GM23248 (cell line): Measurements from ENCODE around the gene NOS1AP. TPM values are rescaled to one million over a fixed set of nuclear protein-coding genes. Genes with fewer than 3 reads are reported as not detected.

Experiments
- DNase-seq: peaks from one replicate; pipeline ENCODE4 v3.0.0-alpha.2; 2015
- H2AFZ ChIP-seq: fragments of 200-600 bp; sonication (generic); 2 replicates; pipeline ENCODE4 v1.6.1; 2016; ENCODE audit warnings: antibody characterized with exemption
- H3F3A ChIP-seq: fragments of 200-600 bp; sonication (generic); 2 replicates; pipeline ENCODE4 v1.6.1; 2016; ENCODE audit warnings: mild to moderate bottlenecking, antibody characterized with exemption, mixed run types; ENCODE audit not compliant: insufficient read depth
- H3K27ac ChIP-seq: fragments of 200-600 bp; sonication (generic); 2 replicates; pipeline ENCODE4 v1.5.1; 2016; ENCODE audit warnings: mild to moderate bottlenecking
- H3K27me3 ChIP-seq: fragments of 200-600 bp; sonication (generic); replicated peaks from 2 replicates; pipeline ENCODE4 v1.6.1; 2016; ENCODE audit warnings: mild to moderate bottlenecking; ENCODE audit not compliant: insufficient read depth
- H3K36me3 ChIP-seq: fragments of 200-600 bp; sonication (generic); 2 replicates; pipeline ENCODE4 v1.6.1; 2016; ENCODE audit warnings: low read depth, mild to moderate bottlenecking
- H3K4me1 ChIP-seq: fragments of 200-600 bp; sonication (generic); 2 replicates; pipeline ENCODE4 v1.6.1; 2016; ENCODE audit warnings: mild to moderate bottlenecking; ENCODE audit not compliant: insufficient read depth
- H3K4me2 ChIP-seq: fragments of 200-600 bp; sonication (generic); one replicate; pipeline ENCODE4 v1.6.1; 2016; ENCODE audit warnings: mild to moderate bottlenecking; ENCODE audit not compliant: unreplicated experiment
- H3K4me3 ChIP-seq: fragments of 200-600 bp; sonication (generic); 2 replicates; pipeline ENCODE4 v1.5.1; 2016; ENCODE audit warnings: mild to moderate bottlenecking
- H3K79me2 ChIP-seq: fragments of 200-600 bp; sonication (generic); 2 replicates; pipeline ENCODE4 v1.6.1; 2016; ENCODE audit warnings: mild to moderate bottlenecking; ENCODE audit not compliant: insufficient read depth
- H3K9ac ChIP-seq: fragments of 200-600 bp; sonication (generic); 2 replicates; pipeline ENCODE4 v1.6.1; 2016; ENCODE audit warnings: mild to moderate bottlenecking
- H3K9me2 ChIP-seq: fragments of 200-600 bp; sonication (generic); 2 replicates; pipeline ENCODE4 v1.6.1; 2016; ENCODE audit warnings: mixed run types, mild to moderate bottlenecking, moderate library complexity; ENCODE audit not compliant: insufficient read depth
- H3K9me3 ChIP-seq: fragments of 200-600 bp; sonication (generic); one replicate; pipeline ENCODE4 v1.6.1; 2017; ENCODE audit warnings: low read depth
- H4K20me1 ChIP-seq: fragments of 200-600 bp; sonication (generic); 2 replicates; pipeline ENCODE4 v1.6.0; 2016; ENCODE audit not compliant: insufficient read depth
- EZH2 ChIP-seq: fragments of 200-600 bp; sonication (generic); IDR thresholded peaks from 2 replicates; pipeline ENCODE4 v1.6.1; 2018; ENCODE audit warnings: antibody characterized with exemption, mild to moderate bottlenecking; ENCODE audit not compliant: insufficient read depth, poor library complexity, severe bottlenecking
- EZH2phosphoT487 ChIP-seq: fragments of 200-600 bp; sonication (generic); IDR thresholded peaks from 2 replicates; pipeline ENCODE4 v1.6.1; 2018; ENCODE audit warnings: antibody characterized with exemption, moderate library complexity, mild to moderate bottlenecking, low read depth; ENCODE audit not compliant: insufficient read depth
- WGBS, 2 experiments: methylation state at CpG; one replicate each; pipeline ENCODE4 v1.1.6; 2015 to 2017; ENCODE audit warnings: low lambda C conversion rate in 2 of 2, low coverage in 1 of 2; ENCODE audit errors: missing lambda C conversion rate in 2 of 2; 5-methylcytosine and 5-hydroxymethylcytosine counted together
- in situ Hi-C: fragments of 300-500 bp; cut with MboI; formaldehyde crosslinking; loops from 2 replicates; pipeline ENCODE4 v1.15.0; 2020
- polyA plus RNA-seq: library from polyadenylated mRNA; unstranded; fragments of >200 nt; fragmentation: Nextera tagmentation; extraction: Ambion mirVana; gene quantifications from 2 replicates; pipeline ENCODE4 v1.2.1, GENCODE V29; 2016
- total RNA-seq: library from RNA; depleted of rRNA; stranded (reverse); fragments of >200 nt; shearing (Covaris generic); gene quantifications from 2 replicates; pipeline ENCODE4 v1.2.3, GENCODE V29; 2014

NOS1AP gene
- total and polyA plus RNA-seq, 2 experiments from 2014 or later, result 0.18 TPM; not detected in 1

GRCh38 chr1:162070825-162071224, 1.3 kb downstream of the NOS1AP start:
- H4K20me1 ChIP-seq, result no peaks in the 10 kb centered on the region
- H3K4me3 ChIP-seq, result no peak overlapping the region
- in situ Hi-C loops, result no loop called here
- no peak overlapping the region for H3K27ac ChIP-seq
- no peak for TF ChIP-seq EZH2phosphoT487
- TF ChIP-seq EZH2, result no peak
- no peaks in the 10 kb centered on the region for H3F3A ChIP-seq
- H3K9ac ChIP-seq, result no peak overlapping the region
- no peaks in the 10 kb centered on the region for H3K4me1 ChIP-seq
- peaks cover 31% of the 10 kb centered on the region for H3K27me3 ChIP-seq
- no peak overlapping the region for H3K4me2 ChIP-seq
- H3K79me2 ChIP-seq, result no peaks in the 10 kb centered on the region
- H3K36me3 ChIP-seq, result no peaks in the 10 kb centered on the region
- no peaks in the 10 kb centered on the region for H3K9me2 ChIP-seq
- no peak overlapping the region for H2AFZ ChIP-seq
- WGBS, 2 experiments, result 44 to 46% methylated on average over 7 of the region's 7 CpGs
- DNase-seq, result no peak
- H3K9me3 ChIP-seq, result no peaks in the 10 kb centered on the region

DNA sequence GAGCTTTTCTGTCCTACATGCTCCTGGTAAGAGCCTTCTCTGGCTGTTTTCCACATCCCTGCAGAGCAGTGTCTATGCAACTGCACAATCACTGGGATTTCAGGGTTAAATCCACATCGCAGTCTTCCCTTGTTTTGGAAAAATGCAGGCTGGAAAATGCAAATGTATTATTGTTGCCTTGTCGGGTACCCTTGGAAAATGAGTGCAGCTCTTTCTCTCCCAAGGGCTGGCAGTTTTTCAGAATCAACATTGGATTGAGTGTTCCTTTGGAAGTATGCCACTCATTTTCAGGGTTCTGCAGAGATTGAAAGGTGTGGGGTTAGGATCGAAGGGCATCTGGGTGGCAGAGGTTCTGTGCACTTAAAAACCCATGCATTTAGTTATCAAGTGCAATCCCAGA, 3.2 kb downstream of the NOS1AP start:
- Histone ChIP-seq H3K4me2 (no peak overlapping the region), H3K4me3 (no peak overlapping the region), H2AFZ (no peak overlapping the region), H4K20me1 (no peaks in the 10 kb centered on the region), H3K9me3 (no peaks in the 10 kb centered on the region), H3F3A (no peaks in the 10 kb centered on the region), H3K9me2 (no peaks in the 10 kb centered on the region), H3K9ac (no peak overlapping the region), H3K79me2 (no peaks in the 10 kb centered on the region), H3K36me3 (no peaks in the 10 kb centered on the region), H3K4me1 (no peaks in the 10 kb centered on the region), H3K27me3 (peaks cover 27% of the 10 kb centered on the region), H3K27ac (no peak overlapping the region)
- in situ Hi-C loops, result no loop called here
- TF ChIP-seq EZH2phosphoT487, result no peak
- no peak for TF ChIP-seq EZH2
- 47% methylated on average over 3 of the region's 3 CpGs for WGBS, 2 experiments
- DNase-seq, result no peak

- no peak overlapping the region for H3K27ac ChIP-seq
- H2AFZ ChIP-seq, result no peak overlapping the region
- no peak for TF ChIP-seq EZH2
- no peak for TF ChIP-seq EZH2phosphoT487
- no peak for DNase-seq
- no peaks in the 10 kb centered on the region for H3K9me2 ChIP-seq
- H3F3A ChIP-seq, result no peaks in the 10 kb centered on the region
- no peak overlapping the region for H3K4me3 ChIP-seq
- WGBS, 2 experiments, result 41 to 44% methylated on average over 4 of the region's 4 CpGs
- H3K27me3 ChIP-seq, result peaks cover 16% of the 10 kb centered on the region
- no peaks in the 10 kb centered on the region for H3K36me3 ChIP-seq
- H3K79me2 ChIP-seq, result no peaks in the 10 kb centered on the region
- no peak overlapping the region for H3K9ac ChIP-seq
- no peaks in the 10 kb centered on the region for H3K9me3 ChIP-seq
- no peaks in the 10 kb centered on the region for H3K4me1 ChIP-seq
- in situ Hi-C loops, result no loop called here
- no peak overlapping the region for H3K4me2 ChIP-seq
- H4K20me1 ChIP-seq, result no peaks in the 10 kb centered on the region
These were observed 5.0 kb downstream of the NOS1AP start for GRCh38 chr1:162074276-162075005.

DNA sequence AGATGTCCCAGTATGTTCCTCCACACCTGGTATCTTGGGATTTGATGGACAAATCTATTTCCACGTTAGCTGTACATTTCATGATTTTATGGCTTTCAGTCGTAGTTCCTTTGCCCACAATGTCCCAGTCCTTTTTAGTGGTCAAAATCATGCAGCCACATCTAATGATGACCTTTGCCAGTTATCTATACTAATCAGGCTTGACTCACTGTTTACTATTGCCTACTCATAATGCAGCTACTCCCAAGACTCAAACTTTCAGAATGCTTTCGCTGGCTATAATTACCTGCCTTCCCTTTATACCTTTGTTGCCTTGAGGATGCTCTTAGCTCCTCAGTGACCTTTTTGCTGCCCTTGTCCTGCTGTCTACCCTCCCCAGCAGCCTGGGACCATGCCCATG, 6.4 kb downstream of the NOS1AP start:
- Histone ChIP-seq H3K9me2 (no peaks in the 10 kb centered on the region), H3K36me3 (no peaks in the 10 kb centered on the region), H3K4me3 (no peak overlapping the region), H3K4me2 (no peak overlapping the region), H2AFZ (no peak overlapping the region), H4K20me1 (no peaks in the 10 kb centered on the region), H3F3A (no peaks in the 10 kb centered on the region), H3K27me3 (peaks cover 8% of the 10 kb centered on the region), H3K9me3 (no peaks in the 10 kb centered on the region), H3K9ac (no peak overlapping the region), H3K27ac (no peak overlapping the region), H3K4me1 (no peaks in the 10 kb centered on the region), H3K79me2 (no peaks in the 10 kb centered on the region)
- no peak for DNase-seq
- TF ChIP-seq EZH2 (no peak), EZH2phosphoT487 (no peak)
- in situ Hi-C loops, result no loop called here
- WGBS, 2 experiments, result 73 to 78% methylated on average over 3 of the region's 3 CpGs
